H1 (cell line): ENCODE results near the gene CBL. TPM values are rescaled to one million over a fixed set of nuclear protein-coding genes. Genes with fewer than 3 reads are reported as not detected.

Source experiments
- CTCF ChIA-PET: fragments of 300-600 bp; sonication (Branson Sonifier 250); formaldehyde crosslinking; loops from one replicate; lab custom pipeline; 2021; ENCODE audit not compliant: partially characterized antibody; lab: Charles Lee
- POLR2A ChIA-PET: fragments of 300-600 bp; sonication (Branson Sonifier 250); formaldehyde crosslinking; loops from one replicate; lab custom pipeline; 2021; ENCODE audit warnings: inconsistent platforms; ENCODE audit not compliant: partially characterized antibody; lab: Charles Lee
- DNase-seq, 2 experiments: peaks; one replicate each; pipeline versions ENCODE4 v3.0.0 to v3.0.0-alpha.2; 2010 to 2022; ENCODE audit warnings: low spot score in 2 of 2, low read depth in 1 of 2, mixed read lengths in 1 of 2
- FAIRE-seq: peaks from 2 replicates; lab custom pipeline; 2011; peaks lifted over from hg19 to GRCh38; lab: Jason Lieb, UNC
- H2AFZ ChIP-seq: 2 replicates; pipeline ENCODE4 v1.8.1; 2012; ENCODE audit warnings: low read length, inconsistent platforms
- H2AK5ac ChIP-seq: 2 replicates; pipeline ENCODE4 v1.6.1; 2013; ENCODE audit warnings: low read depth, low read length
- H2BK120ac ChIP-seq: replicated peaks from 2 replicates; pipeline ENCODE3; 2013; ENCODE audit warnings: low read depth, low read length, inconsistent platforms
- H2BK12ac ChIP-seq: 2 replicates; pipeline ENCODE4 v1.6.1; 2013; ENCODE audit warnings: low read depth, low read length
- H2BK15ac ChIP-seq: 2 replicates; pipeline ENCODE4 v1.6.1; 2013; ENCODE audit warnings: low read length
- H2BK20ac ChIP-seq: 2 replicates; pipeline ENCODE4 v1.6.1; 2013; ENCODE audit warnings: low read length
- H2BK5ac ChIP-seq: 2 replicates; pipeline ENCODE4 v1.6.1; 2013; ENCODE audit warnings: low read depth, low read length
- H3K14ac ChIP-seq: 2 replicates; pipeline ENCODE4 v1.6.1; 2013; ENCODE audit warnings: inconsistent platforms; ENCODE audit not compliant: insufficient read length
- H3K18ac ChIP-seq: 2 replicates; pipeline ENCODE4 v1.6.1; 2013; ENCODE audit warnings: low read length; ENCODE audit errors: extremely low read depth
- H3K23ac ChIP-seq: 2 replicates; pipeline ENCODE4 v1.6.1; 2013; ENCODE audit warnings: inconsistent platforms; ENCODE audit not compliant: insufficient read length
- H3K23me2 ChIP-seq: 2 replicates; pipeline ENCODE4 v1.6.1; 2013; ENCODE audit warnings: low read depth, low read length
- H3K27ac ChIP-seq: 2 replicates; pipeline ENCODE4 v1.6.1; 2011; ENCODE audit warnings: low read depth, low read length, inconsistent platforms
- H3K27me3 ChIP-seq, 4 experiments: replicated peaks in 1 of 4; 1 replicate in 1 of 4; 2 replicates in 3 of 4; pipeline versions ENCODE4 v1.6.1 to v1.8.1; 2011 to 2013; ENCODE audit warnings: low read length in 3 of 4, mild to moderate bottlenecking in 3 of 4, inconsistent platforms in 2 of 4, mixed read lengths in 2 of 4, moderate library complexity in 1 of 4; ENCODE audit not compliant: control insufficient read depth in 3 of 4, insufficient read depth in 3 of 4; ENCODE audit errors: extremely low read depth in 1 of 4
- H3K36me3 ChIP-seq, 4 experiments: 2 replicates each; pipeline versions ENCODE4 v1.6.1 to v1.8.1; 2011 to 2013; ENCODE audit warnings: mild to moderate bottlenecking in 4 of 4, low read length in 3 of 4, moderate library complexity in 2 of 4, control low read depth in 1 of 4, inconsistent platforms in 1 of 4; ENCODE audit not compliant: insufficient read depth in 4 of 4, control insufficient read depth in 2 of 4
- H3K4ac ChIP-seq: replicated peaks from 2 replicates; pipeline ENCODE3; 2013; ENCODE audit warnings: low read length, low read depth, mixed read lengths, inconsistent platforms; ENCODE audit not compliant: insufficient read length
- H3K4me1 ChIP-seq, 4 experiments: replicated peaks in 1 of 4; 1 replicate in 1 of 4; 2 replicates in 3 of 4; pipeline versions ENCODE4 v1.6.1 to v1.8.1; 2011 to 2013; ENCODE audit warnings: low read length in 3 of 4, inconsistent platforms in 2 of 4, mixed read lengths in 1 of 4; ENCODE audit not compliant: insufficient read depth in 4 of 4, control insufficient read depth in 3 of 4
- H3K4me2 ChIP-seq, 2 experiments: 2 replicates each; pipeline versions ENCODE4 v1.6.1 to v1.8.1; 2011 to 2013; ENCODE audit warnings: low read depth in 2 of 2, low read length in 2 of 2, control low read depth in 1 of 2, inconsistent platforms in 1 of 2, mild to moderate bottlenecking in 1 of 2; ENCODE audit not compliant: insufficient read depth in 1 of 2
- H3K4me3 ChIP-seq, 4 experiments: fragments of 200-600, 300-600 bp in 1 of 4; sonication (generic), shearing (Covaris generic), sonication (Bioruptor Twin) in 1 of 4; 2 replicates each; pipeline versions ENCODE4 v1.5.1 to v1.8.1; 2011 to 2016; ENCODE audit warnings: low read length in 4 of 4, low read depth in 3 of 4, control low read depth in 2 of 4, inconsistent platforms in 2 of 4, mild to moderate bottlenecking in 2 of 4, mixed read lengths in 1 of 4, moderate library complexity in 1 of 4; ENCODE audit not compliant: insufficient read depth in 2 of 4; ENCODE audit errors: extremely low read depth in 1 of 4
- H3K56ac ChIP-seq: replicated peaks from 2 replicates; pipeline ENCODE3; 2013; ENCODE audit warnings: low read depth, mild to moderate bottlenecking, mixed read lengths, low read length, inconsistent platforms; ENCODE audit not compliant: insufficient read length
- H3K79me1 ChIP-seq: 2 replicates; pipeline ENCODE4 v1.6.1; 2013; ENCODE audit warnings: low read depth, low read length, control low read depth
- H3K79me2 ChIP-seq, 2 experiments: 2 replicates each; pipeline versions ENCODE4 v1.6.1 to v1.8.1; 2012 to 2013; ENCODE audit warnings: low read length in 2 of 2, mild to moderate bottlenecking in 2 of 2, inconsistent platforms in 1 of 2; ENCODE audit not compliant: insufficient read depth in 2 of 2, control insufficient read depth in 1 of 2
- H3K9ac ChIP-seq, 4 experiments: replicated peaks in 1 of 4; 1 replicate in 1 of 4; 2 replicates in 3 of 4; pipeline versions ENCODE4 v1.6.1 to v1.8.1; 2011 to 2013; ENCODE audit warnings: low read depth in 3 of 4, low read length in 3 of 4, control low read depth in 2 of 4, mild to moderate bottlenecking in 2 of 4, moderate library complexity in 2 of 4, inconsistent platforms in 1 of 4; ENCODE audit errors: extremely low read depth in 1 of 4
- H3K9me3 ChIP-seq, 2 experiments: 2 replicates each; pipeline versions ENCODE4 v1.6.1 to v1.8.1; 2012 to 2013; ENCODE audit warnings: mild to moderate bottlenecking in 2 of 2, moderate library complexity in 2 of 2, control low read depth in 1 of 2, inconsistent platforms in 1 of 2, low read depth in 1 of 2, low read length in 1 of 2, mixed read lengths in 1 of 2; ENCODE audit not compliant: insufficient read depth in 2 of 2
- H4K20me1 ChIP-seq, 2 experiments: replicated peaks in 1 of 2; 2 replicates each; pipeline versions ENCODE3 to v1.8.1; 2011 to 2013; ENCODE audit warnings: inconsistent platforms in 2 of 2, low read length in 2 of 2, mild to moderate bottlenecking in 1 of 2; ENCODE audit not compliant: insufficient read depth in 2 of 2, control insufficient read depth in 1 of 2
- H4K5ac ChIP-seq: 2 replicates; pipeline ENCODE4 v1.6.1; 2013; ENCODE audit warnings: low read length, low read depth, mixed read lengths, inconsistent platforms; ENCODE audit not compliant: insufficient read length
- H4K8ac ChIP-seq: 2 replicates; pipeline ENCODE4 v1.8.0; 2013; ENCODE audit warnings: mild to moderate bottlenecking, moderate library complexity, low read length, inconsistent platforms; ENCODE audit not compliant: insufficient read depth; ENCODE audit errors: extremely low read depth
- H4K91ac ChIP-seq: replicated peaks from 2 replicates; pipeline ENCODE3; 2013; ENCODE audit warnings: low read length, mixed read lengths, inconsistent platforms; ENCODE audit not compliant: insufficient read length
- BACH1 ChIP-seq: IDR thresholded peaks from 2 replicates; pipeline ENCODE4 v1.6.1; 2012; ENCODE audit warnings: low read length, improper control_type of control experiment
- BRCA1 ChIP-seq: IDR thresholded peaks from 2 replicates; pipeline ENCODE4 v1.6.1; 2012; ENCODE audit warnings: low read depth, low read length, improper control_type of control experiment
- CBX5 ChIP-seq: fragments of 300-800, 300-1000 bp; sonication (generic); IDR thresholded peaks from 2 replicates; pipeline ENCODE4 v1.7.1; 2016; ENCODE audit warnings: antibody characterized with exemption, low read length, low read depth
- CBX8 ChIP-seq: fragments of 300-800, 300-1000 bp; sonication (generic); IDR thresholded peaks from 2 replicates; pipeline ENCODE4 v1.7.1; 2016; ENCODE audit warnings: low read depth, low read length, borderline replicate concordance
- GTF2F1 ChIP-seq: IDR thresholded peaks from 2 replicates; pipeline ENCODE4 v1.6.1; 2012; ENCODE audit warnings: low read depth, low read length, improper control_type of control experiment, borderline replicate concordance
- HDAC2 ChIP-seq, 2 experiments: fragments of 300-600 bp in 1 of 2; sonication (generic) in 1 of 2; IDR thresholded peaks; 2 replicates each; pipeline ENCODE4 v1.6.1; 2011 to 2012; ENCODE audit warnings: low read depth in 2 of 2, low read length in 2 of 2, mild to moderate bottlenecking in 2 of 2, moderate library complexity in 2 of 2, borderline replicate concordance in 1 of 2, inconsistent platforms in 1 of 2
- KDM5A ChIP-seq: fragments of 200-600 bp; IDR thresholded peaks from 2 replicates; pipeline ENCODE4 v1.7.1; 2012; ENCODE audit warnings: mild to moderate bottlenecking, low read length, inconsistent platforms, mixed read lengths
- POLR2A ChIP-seq, 2 experiments: IDR thresholded peaks; 1 replicate in 1 of 2; 2 replicates in 1 of 2; pipeline ENCODE4 v1.6.1; 2011; ENCODE audit warnings: low read depth in 2 of 2, low read length in 2 of 2, mild to moderate bottlenecking in 2 of 2; ENCODE audit errors: control extremely low read depth in 1 of 2
- RBBP5 ChIP-seq: IDR thresholded peaks from 2 replicates; pipeline ENCODE4 v1.7.1; 2012; ENCODE audit warnings: low read depth, mild to moderate bottlenecking, inconsistent platforms, low read length, moderate library complexity, borderline replicate concordance
- SP1 ChIP-seq: IDR thresholded peaks from 2 replicates; pipeline ENCODE4 v1.6.1; 2011; ENCODE audit warnings: low read depth, low read length
- WGBS, 2 experiments: shearing (Covaris generic) in 1 of 2; methylation state at CpG; one replicate each; pipeline versions ENCODE4 v1.1.6 to v1.1.7; 2013 to 2015; ENCODE audit warnings: low lambda C conversion rate in 2 of 2, mixed read lengths in 2 of 2, inconsistent platforms in 1 of 2, low coverage in 1 of 2, missing lambda C conversion rate in 1 of 2; ENCODE audit not compliant: insufficient replicate concordance in 2 of 2, insufficient coverage in 1 of 2, insufficient read length in 1 of 2; ENCODE audit errors: extremely low coverage in 1 of 2, missing lambda C conversion rate in 1 of 2; 5-methylcytosine and 5-hydroxymethylcytosine counted together
- polyA plus RNA-seq, 7 experiments: library from polyadenylated mRNA; depleted of rRNA in 3 of 7; stranded (reverse) in 5 of 7; unstranded in 2 of 7; fragments of >200 nt in 5 of 7; fragments of 200-250 nt in 2 of 7; gene quantifications; 1 replicate in 5 of 7; 2 replicates in 1 of 7; 4 replicates in 1 of 7; pipeline versions ENCODE4 v1.2.1 to v1.2.3, GENCODE V29; 2011 to 2013; ENCODE audit warnings: missing spikeins in 2 of 7, mixed read lengths in 2 of 7
- total RNA-seq: library from RNA; stranded (reverse); fragmentation: NEBNext Ultra II Directional; extraction: Animal tissue kit (Norgen Biotek cat#: 25700); gene quantifications from 2 replicates; pipeline ENCODE4 v1.2.1, GENCODE V29; 2021

The CBL gene
- total and polyA plus RNA-seq, 2 of the 8 experiments (the other 6 are each of a cell fraction or from before 2014, with no cell fraction given), result 23.1 to 57.8 TPM

GRCh38 chr11:119293461-119293860 lies 87.3 kb downstream of the CBL start:
- Histone ChIP-seq H4K20me1 (no peaks in the 10 kb centered on the region), H3K4ac (no peak overlapping the region), H3K4me3 (no peak overlapping the region), H3K56ac (no peak overlapping the region), H2BK15ac (no peak overlapping the region), H2BK120ac (no peak overlapping the region), H4K8ac (no peak overlapping the region), H3K14ac (no peak overlapping the region), H3K9me3 (no peaks in the 10 kb centered on the region), H3K18ac (no peak overlapping the region), H3K4me2 (no peak overlapping the region), H3K79me1 (no peaks in the 10 kb centered on the region), H3K23me2 (no peaks in the 10 kb centered on the region), H3K36me3 (peaks cover 14 to 43% (median 27%) of the 10 kb centered on the region in 4 experiments), H3K4me1 (no peaks in the 10 kb centered on the region), H3K9ac (no peak overlapping the region), H2BK5ac (no peak overlapping the region), H2AFZ (no peak overlapping the region), H3K79me2 (no peaks in the 10 kb centered on the region), H4K5ac (no peak overlapping the region), H2BK20ac (no peak overlapping the region), H2AK5ac (no peak overlapping the region), H4K91ac (no peak overlapping the region), H2BK12ac (no peak overlapping the region), H3K23ac (no peak overlapping the region), H3K27ac (no peak overlapping the region), H3K27me3 (no peaks in the 10 kb centered on the region)
- ChIA-PET CTCF (interaction anchor here (0.5 to 2.6 kb wide), 5 partner anchors 11 to 724 kb away, joined by 3 to 10 read pairs (median 3); no protein-coding TSS in a partner anchor), POLR2A (interaction anchor here (0.9 to 1.3 kb wide), 2 partner anchors 14 to 15 kb away, joined by 3 to 4 read pairs; no protein-coding TSS in a partner anchor)
- DNase-seq (no peak), FAIRE-seq (no peak)
- WGBS, 2 experiments, result 97% methylated on average over 3 of the region's 3 CpGs; no CpG with 5 or more reads in 1 of the 2 experiments
- TF ChIP-seq RBBP5, result no peak
- no peak for TF ChIP-seq CBX8
- no peak for TF ChIP-seq BRCA1
- TF ChIP-seq POLR2A (IDR thresholded peaks at IDR 0.05; ENCODE audit: control extremely low read depth in 1 of 2, low read depth in 2 of 2, low read length in 2 of 2), result no peak
- no peak for TF ChIP-seq GTF2F1
- TF ChIP-seq BACH1, result no peak
- TF ChIP-seq HDAC2 (IDR thresholded peaks at IDR 0.05; ENCODE audit: borderline replicate concordance in 1 of 2, low read depth in 2 of 2, low read length in 2 of 2), result no peak
- TF ChIP-seq SP1, result no peak
- TF ChIP-seq KDM5A, result no peak
- no peak for TF ChIP-seq CBX5
